ENCODE results near the gene SIT1.
A peak's percentile ranks its signal among the peaks of the same experiment; 100 is the strongest.

Gene SIT1

GRCh38 chr9:35618854-35619799 lies 31.6 kb downstream of the SIT1 start:
- no peaks in the 10 kb centered on the region for H3K36me3 ChIP-seq (replicated peaks)
- in situ Hi-C loops (cut with HindIII; ENCODE audit: low pct_ligation_motif_present, low sequenced_read_pairs), result no loop called here
- H3K27ac ChIP-seq, result no peak overlapping the region
- TF ChIP-seq, protein P1, sequence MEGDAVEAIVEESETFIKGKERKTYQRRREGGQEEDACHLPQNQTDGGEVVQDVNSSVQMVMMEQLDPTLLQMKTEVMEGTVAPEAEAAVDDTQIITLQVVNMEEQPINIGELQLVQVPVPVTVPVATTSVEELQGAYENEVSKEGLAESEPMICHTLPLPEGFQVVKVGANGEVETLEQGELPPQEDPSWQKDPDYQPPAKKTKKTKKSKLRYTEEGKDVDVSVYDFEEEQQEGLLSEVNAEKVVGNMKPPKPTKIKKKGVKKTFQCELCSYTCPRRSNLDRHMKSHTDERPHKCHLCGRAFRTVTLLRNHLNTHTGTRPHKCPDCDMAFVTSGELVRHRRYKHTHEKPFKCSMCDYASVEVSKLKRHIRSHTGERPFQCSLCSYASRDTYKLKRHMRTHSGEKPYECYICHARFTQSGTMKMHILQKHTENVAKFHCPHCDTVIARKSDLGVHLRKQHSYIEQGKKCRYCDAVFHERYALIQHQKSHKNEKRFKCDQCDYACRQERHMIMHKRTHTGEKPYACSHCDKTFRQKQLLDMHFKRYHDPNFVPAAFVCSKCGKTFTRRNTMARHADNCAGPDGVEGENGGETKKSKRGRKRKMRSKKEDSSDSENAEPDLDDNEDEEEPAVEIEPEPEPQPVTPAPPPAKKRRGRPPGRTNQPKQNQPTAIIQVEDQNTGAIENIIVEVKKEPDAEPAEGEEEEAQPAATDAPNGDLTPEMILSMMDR (IDR thresholded peaks at IDR 0.05; ENCODE audit: low read depth, low read length, missing control alignments), result no peak
- peaks cover 13% of the 10 kb centered on the region for H3K27me3 ChIP-seq (replicated peaks)
- no peak overlapping the region for H3K4me3 ChIP-seq (ENCODE audit: low read depth, low read length)
- no peak for DNase-seq

GRCh38 chr9:35618325-35618727 lies 32.4 kb downstream of the SIT1 start, which contains the start of gene CD72:
Gene CD72, minus strand, starts transcription at chr9:35618413. Its CDS starts 110 bp downstream, at chr9:35618303.
- H3K27ac ChIP-seq, result no peak within 1 kb of the TSS
- no peak for DNase-seq
- H3K27me3 ChIP-seq (replicated peaks), result peaks cover 13% of the 10 kb centered on the region
- no peaks in the 10 kb centered on the region for H3K36me3 ChIP-seq (replicated peaks)
- TF ChIP-seq, protein P1 (IDR thresholded peaks at IDR 0.05; ENCODE audit: low read depth, low read length, missing control alignments), result no peak
- in situ Hi-C loops (cut with HindIII; ENCODE audit: low pct_ligation_motif_present, low sequenced_read_pairs), result no loop called here
- H3K4me3 ChIP-seq (ENCODE audit: low read depth, low read length), result peak within 1 kb of the TSS; percentile 41

DNA sequence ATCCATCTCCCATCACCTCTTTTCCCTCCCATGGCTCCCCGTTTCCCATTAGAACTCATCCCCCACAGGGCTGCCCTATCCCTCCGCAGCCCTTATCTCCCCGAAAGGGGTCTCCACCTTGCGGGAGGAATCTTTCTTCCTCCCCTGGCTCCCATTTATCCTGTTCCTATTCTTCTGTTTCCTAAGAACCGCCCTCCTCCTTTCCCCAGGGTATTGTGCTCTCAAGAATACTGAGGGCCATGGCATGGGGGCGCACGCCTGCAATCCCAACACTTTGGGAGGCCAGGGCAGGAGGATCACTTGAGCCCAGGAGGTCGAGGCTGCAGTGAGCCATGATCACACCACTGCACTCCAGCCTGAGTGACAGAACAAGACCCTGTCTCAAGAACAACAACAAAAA lies 33.2 kb downstream of the SIT1 start:
- H3K4me3 ChIP-seq (ENCODE audit: low read depth, low read length), result no peak overlapping the region
- TF ChIP-seq, protein P1 (IDR thresholded peaks at IDR 0.05; ENCODE audit: low read depth, low read length, missing control alignments), result no peak
- in situ Hi-C loops (cut with HindIII; ENCODE audit: low pct_ligation_motif_present, low sequenced_read_pairs), result no loop called here

DNA sequence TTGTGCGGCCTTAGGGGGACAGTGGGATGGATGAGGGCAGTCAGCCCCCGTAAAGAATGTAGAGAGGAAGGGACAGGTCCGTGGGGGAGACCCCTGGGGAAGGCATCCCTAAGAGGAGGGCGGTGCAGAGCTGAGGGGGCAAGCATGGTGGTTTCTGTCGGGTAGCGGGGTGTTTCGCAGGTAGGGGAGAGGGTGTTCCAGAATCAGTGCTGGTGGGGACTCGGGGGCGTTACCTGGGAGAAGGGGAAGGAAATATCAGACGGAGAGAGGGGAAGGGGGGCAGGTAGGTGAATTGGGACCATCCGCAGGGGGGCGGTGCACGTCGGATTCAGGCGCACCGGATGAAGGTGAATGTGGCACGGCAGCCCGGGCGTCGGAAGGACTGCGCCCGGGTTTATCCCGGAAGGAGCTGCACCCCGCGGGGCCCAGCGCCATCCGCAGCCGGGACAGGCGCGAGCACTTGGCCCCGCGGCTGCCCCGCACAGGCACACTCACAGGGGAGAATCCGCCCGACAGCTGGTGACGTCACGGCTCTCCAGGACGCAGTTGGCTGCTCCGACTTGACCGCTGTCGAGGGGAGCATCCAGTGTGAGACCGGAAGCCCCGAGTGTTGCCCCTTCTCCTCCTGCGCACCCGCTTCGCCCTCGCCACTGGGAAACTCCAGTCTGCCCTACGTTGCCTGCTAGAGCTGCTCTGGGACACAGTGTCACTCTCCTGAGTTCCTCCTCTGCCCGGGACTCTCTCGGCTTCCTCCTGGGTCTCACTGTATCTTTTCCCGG lies 33.9 kb downstream of the SIT1 start:
- TF ChIP-seq, protein P1 (IDR thresholded peaks at IDR 0.05; ENCODE audit: low read depth, low read length, missing control alignments), result peak; percentile 19
- H3K4me3 ChIP-seq (ENCODE audit: low read depth, low read length), result peak overlapping the region; percentile 41
- in situ Hi-C loops (cut with HindIII; ENCODE audit: low pct_ligation_motif_present, low sequenced_read_pairs), result no loop called here
- H3K36me3 ChIP-seq (replicated peaks), result no peaks in the 10 kb centered on the region
- peak; percentile 43 for DNase-seq
- peaks cover 13% of the 10 kb centered on the region for H3K27me3 ChIP-seq (replicated peaks)
- H3K27ac ChIP-seq, result no peak overlapping the region

More for the DNA sequence above, 33.2 kb downstream of the SIT1 start:
- Histone ChIP-seq H3K27me3 (replicated peaks) (peaks cover 13% of the 10 kb centered on the region), H3K36me3 (replicated peaks) (no peaks in the 10 kb centered on the region), H3K27ac (no peak overlapping the region)
- no peak for DNase-seq

- no peak overlapping the region for H3K4me3 ChIP-seq (ENCODE audit: low read depth, low read length)
- TF ChIP-seq, protein P1 (IDR thresholded peaks at IDR 0.05; ENCODE audit: low read depth, low read length, missing control alignments), result no peak
- no peak for DNase-seq
- in situ Hi-C loops (cut with HindIII; ENCODE audit: low pct_ligation_motif_present, low sequenced_read_pairs), result no loop called here
- H3K36me3 ChIP-seq (replicated peaks), result no peaks in the 10 kb centered on the region
- H3K27ac ChIP-seq, result no peak overlapping the region
- H3K27me3 ChIP-seq (replicated peaks), result peaks cover 13% of the 10 kb centered on the region
Measured at GRCh38 chr9:35615981-35616680, 34.6 kb downstream of the SIT1 start.
